K562 (cell line): Measurements from ENCODE around the gene RAD21L1. TPM values are rescaled to one million over a fixed set of nuclear protein-coding genes. Genes with fewer than 3 reads are reported as not detected.
A peak's percentile ranks its signal among the peaks of the same experiment; 100 is the strongest.

Experiments used
- ATAC-seq: fragments of 200-7000 bp; cut with Tn5 transposase; 3 replicates; pipeline ENCODE4 v1.9.1; 2020; ENCODE audit warnings: moderate library complexity
- BruUV-seq: library from RNA; stranded (reverse); fragments of 400-500 nt; replicated peaks from 2 replicates; lab custom pipeline; 2021; lab: Mats Ljungman, UMichigan
- CTCF ChIA-PET: fragments of 300-600 bp; formaldehyde crosslinking; extraction: SDS; loops from one replicate; lab custom pipeline; 2021; ENCODE audit warnings: low intra/inter-chr PET ratio; lab: Yijun Ruan, JAX
- POLR2A ChIA-PET: fragments of 300-600, 350-650 bp; sonication (Branson Sonifier 250); formaldehyde crosslinking; extraction: SDS; loops from one replicate; lab custom pipeline; 2021; ENCODE audit warnings: antibody characterized with exemption, inconsistent platforms; lab: Yijun Ruan, JAX
- DNase-seq, 4 experiments: peaks; one replicate each; pipeline versions ENCODE4 v3.0.0 to v3.0.0-alpha.2; 2011 to 2018; ENCODE audit warnings: low spot score in 3 of 4, mixed read lengths in 3 of 4; ENCODE audit errors: extremely low read depth in 1 of 4
- FAIRE-seq: peaks from 2 replicates; lab custom pipeline; 2011; peaks lifted over from hg19 to GRCh38; lab: Jason Lieb, UNC
- H2AFZ ChIP-seq: 2 replicates; pipeline ENCODE4 v1.6.0; 2011; ENCODE audit warnings: low read depth, low read length, control low read depth, inconsistent platforms
- H3K27ac ChIP-seq: fragments of 200-600 bp; 3 replicates; pipeline ENCODE4 v1.8.0; 2011; ENCODE audit warnings: low read depth, mild to moderate bottlenecking, control low read depth, inconsistent platforms, low read length, moderate library complexity, mixed read lengths; ENCODE audit errors: extremely low read depth
- H3K27me3 ChIP-seq, 2 experiments: fragments of 300-600 bp in 1 of 2; 2 replicates in 1 of 2; 3 replicates in 1 of 2; pipeline versions ENCODE4 v1.6.0 to v1.8.0; 2011; ENCODE audit warnings: inconsistent platforms in 2 of 2, low read length in 2 of 2, mild to moderate bottlenecking in 1 of 2, mixed read lengths in 1 of 2, moderate library complexity in 1 of 2; ENCODE audit not compliant: control insufficient read depth in 2 of 2, insufficient read depth in 2 of 2
- H3K36me3 ChIP-seq: fragments of 300-600 bp; 3 replicates; pipeline ENCODE4 v1.8.0; 2011; ENCODE audit warnings: mild to moderate bottlenecking, low read length, inconsistent platforms; ENCODE audit not compliant: control insufficient read depth, insufficient read depth
- H3K4me1 ChIP-seq, 2 experiments: fragments of 200-600 bp in 1 of 2; replicated peaks in 1 of 2; 2 replicates in 1 of 2; 3 replicates in 1 of 2; pipeline versions ENCODE4 v1.5.1 to v1.8.0; 2011; ENCODE audit warnings: inconsistent platforms in 2 of 2, low read length in 2 of 2, mild to moderate bottlenecking in 1 of 2, mixed read lengths in 1 of 2, moderate library complexity in 1 of 2; ENCODE audit not compliant: control insufficient read depth in 2 of 2, insufficient read depth in 2 of 2
- H3K4me2 ChIP-seq: 2 replicates; pipeline ENCODE4 v1.6.1; 2011; ENCODE audit warnings: low read length, control low read depth, inconsistent platforms, mixed read lengths; ENCODE audit not compliant: insufficient read depth
- H3K4me3 ChIP-seq: fragments of 200-600 bp; sonication (generic), shearing (Covaris generic); 2 replicates; pipeline ENCODE4 v1.5.1; 2016; ENCODE audit warnings: control low read depth, inconsistent platforms
- H3K79me2 ChIP-seq: fragments of 200-600 bp; 3 replicates; pipeline ENCODE4 v1.8.0; 2011; ENCODE audit warnings: low read length, inconsistent platforms; ENCODE audit not compliant: control insufficient read depth, insufficient read depth
- H3K9ac ChIP-seq, 2 experiments: 2 replicates each; pipeline versions ENCODE4 v1.6.0 to v1.6.1; 2011; ENCODE audit warnings: low read depth in 2 of 2, low read length in 2 of 2, control low read depth in 1 of 2, inconsistent platforms in 1 of 2, mild to moderate bottlenecking in 1 of 2, mixed read lengths in 1 of 2; ENCODE audit not compliant: insufficient read depth in 1 of 2
- H3K9me1 ChIP-seq: one replicate; pipeline ENCODE4 v1.6.0; 2011; ENCODE audit warnings: inconsistent platforms, mild to moderate bottlenecking, low read length, moderate library complexity; ENCODE audit not compliant: control insufficient read depth, insufficient read depth
- H3K9me3 ChIP-seq: replicated peaks from 2 replicates; pipeline ENCODE4 v1.5.1; 2011; ENCODE audit warnings: low read depth, low read length, inconsistent platforms; ENCODE audit not compliant: control insufficient read depth, insufficient read depth
- H4K20me1 ChIP-seq: replicated peaks from 2 replicates; pipeline ENCODE4 v1.6.1; 2011; ENCODE audit warnings: low read length, inconsistent platforms, mixed read lengths; ENCODE audit not compliant: control insufficient read depth, insufficient read depth
- ESRRA ChIP-seq: fragments of 450-650 bp; IDR thresholded peaks from 2 replicates; pipeline ENCODE4 v1.6.1; 2014; ENCODE audit warnings: low read depth, mild to moderate bottlenecking, moderate library complexity, borderline replicate concordance
- NCOR1 ChIP-seq: fragments of 450-650 bp; IDR thresholded peaks from 2 replicates; pipeline ENCODE4 v1.6.1; 2016; ENCODE audit warnings: mild to moderate bottlenecking, moderate library complexity
- SIRT6 ChIP-seq: IDR thresholded peaks from one replicate; pipeline ENCODE4 v1.6.1; 2012; ENCODE audit warnings: low read depth, mild to moderate bottlenecking, control low read depth, inconsistent platforms, low read length, moderate library complexity
- TFE3 ChIP-seq: fragments of 450-650 bp; formaldehyde crosslinking; IDR thresholded peaks from 2 replicates; pipeline ENCODE4 v1.4.0; 2020; ENCODE audit warnings: mild to moderate bottlenecking, mixed read lengths
- ZNF398 ChIP-seq: fragments of 250-450 bp; sonication (Bioruptor Pico); IDR thresholded peaks from 2 replicates; pipeline ENCODE4 v1.8.0; 2021; ENCODE audit warnings: moderate library complexity, mild to moderate bottlenecking, inconsistent platforms
- ZNF445 ChIP-seq: fragments of 250-450 bp; sonication (Bioruptor Pico); IDR thresholded peaks from 2 replicates; pipeline ENCODE4 v1.4.0; 2020; ENCODE audit warnings: low read depth, mild to moderate bottlenecking, moderate library complexity
- WGBS: fragments of 100-300 bp; shearing (Covaris generic); methylation state at CpG from one replicate; pipeline ENCODE4 v1.1.6; 2016; ENCODE audit warnings: low coverage, mixed read lengths; ENCODE audit not compliant: insufficient coverage; ENCODE audit errors: missing lambda C conversion rate; 5-methylcytosine and 5-hydroxymethylcytosine counted together
- in situ Hi-C: fragments of 300-500 bp; cut with MboI; formaldehyde crosslinking; loops from 4 replicates; pipeline ENCODE4 v1.15.0; 2018; ENCODE audit warnings: inconsistent platforms, mixed read lengths
- intact Hi-C: fragments of 100-400 bp; cut with micrococcal nuclease; formaldehyde crosslinking; loops from 2 replicates; pipeline ENCODE4 v1.14.2; 2022
- polyA plus RNA-seq, 8 experiments: library from polyadenylated mRNA; depleted of rRNA in 4 of 8; stranded (reverse) in 5 of 8; unstranded in 3 of 8; fragments of >200 nt; fragmentation: Nextera tagmentation in 2 of 8; fragmentation: Illumina TruSeq in 1 of 8; extraction: Ambion mirVana in 2 of 8; extraction: Trizol in 1 of 8; gene quantifications; 2 replicates each; pipeline versions ENCODE4 v1.2.1 to v1.2.3, GENCODE V29; 2011 to 2014; ENCODE audit warnings: inconsistent platforms in 1 of 8, missing spikeins in 1 of 8
- total RNA-seq, 7 experiments: library from RNA; depleted of rRNA in 6 of 7; stranded (reverse); fragments of >200 nt in 6 of 7; fragmentation: Illumina TruSeq in 2 of 7; extraction: Trizol in 2 of 7; gene quantifications; 2 replicates each; pipeline versions ENCODE4 v1.2.1 to v1.2.3, GENCODE V29; 2011 to 2021; ENCODE audit warnings: low replicate concordance in 1 of 7
- TF ChIP-seq, protein P1 (sequence below): sonication (generic); formaldehyde crosslinking; IDR thresholded peaks from 2 replicates; pipeline ENCODE4 v1.8.0; 2022; ENCODE audit warnings: mild to moderate bottlenecking, missing genetic modification reagents

The RAD21L1 gene
- total and polyA plus RNA-seq, 9 of the 15 experiments (the other 6 are each of a cell fraction or from before 2014, with no cell fraction given) = 0.17 to 1.7 (median 0.45) TPM; not detected in 1

- TF ChIP-seq TFE3 (no peak), ZNF445 (CRISPR knock-in tag) (no peak), NCOR1 (no peak)
- TF ChIP-seq, protein P1, sequence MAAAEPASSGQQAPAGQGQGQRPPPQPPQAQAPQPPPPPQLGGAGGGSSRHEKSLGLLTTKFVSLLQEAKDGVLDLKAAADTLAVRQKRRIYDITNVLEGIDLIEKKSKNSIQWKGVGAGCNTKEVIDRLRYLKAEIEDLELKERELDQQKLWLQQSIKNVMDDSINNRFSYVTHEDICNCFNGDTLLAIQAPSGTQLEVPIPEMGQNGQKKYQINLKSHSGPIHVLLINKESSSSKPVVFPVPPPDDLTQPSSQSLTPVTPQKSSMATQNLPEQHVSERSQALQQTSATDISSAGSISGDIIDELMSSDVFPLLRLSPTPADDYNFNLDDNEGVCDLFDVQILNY (CRISPR knock-in tag) = no peak
These were observed 54.6 kb downstream of the RAD21L1 start (continued) for GRCh38 chr20:1280195-1281102.

DNA sequence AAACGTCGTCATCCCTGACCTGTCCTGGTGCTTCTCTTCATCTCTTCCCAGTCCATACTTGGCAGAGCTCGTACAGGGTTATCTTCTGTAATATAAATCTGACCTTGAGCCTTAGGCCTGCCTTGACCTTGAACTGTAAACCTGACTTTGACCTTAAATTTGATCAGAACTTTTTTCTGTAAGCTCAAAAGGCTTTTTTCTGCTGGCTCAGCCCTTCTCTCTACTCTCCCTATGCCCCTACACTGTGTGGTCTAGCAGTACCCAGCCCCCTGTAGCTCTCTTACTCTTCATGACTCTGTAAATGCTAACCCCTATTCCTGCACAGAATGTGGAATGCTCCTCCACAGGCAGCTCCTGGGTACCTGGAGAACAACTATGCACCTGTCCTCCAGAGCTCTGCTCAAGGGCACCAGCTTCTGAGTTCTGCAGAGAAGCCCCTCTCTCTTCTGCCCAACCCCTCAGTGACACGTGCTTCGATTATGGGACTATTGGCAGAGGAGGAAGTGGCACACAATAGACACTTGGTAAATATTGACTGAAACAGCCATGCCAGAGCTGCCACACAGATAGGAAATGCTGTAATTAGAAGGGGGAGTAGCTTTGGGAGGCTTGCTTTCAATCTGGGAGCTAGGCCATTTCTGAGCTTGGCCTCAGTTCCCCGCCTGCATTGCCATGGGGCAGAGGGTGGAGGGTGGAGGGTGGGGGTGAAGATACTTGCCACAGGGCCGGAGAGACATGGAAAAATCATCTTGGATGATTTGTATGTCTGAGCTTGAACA lies 55.6 kb downstream of the RAD21L1 start:
- no peak overlapping the region for H3K9ac ChIP-seq
- CTCF ChIA-PET = no interaction called here
- H3K9me3 ChIP-seq = no peaks in the 10 kb centered on the region
- H3K4me3 ChIP-seq = no peak overlapping the region
- no peaks in the 10 kb centered on the region; a peak in 1 of 5 replicates for H3K27me3 ChIP-seq
- BruUV-seq = no TSS peak
- H4K20me1 ChIP-seq = 0 out of 2 replicates have a peak, but pooled peaks cover 3% of the 10 kb centered on the region
- 61% methylated on average over 7 of the region's 7 CpGs for WGBS
- TF ChIP-seq ZNF398 (CRISPR knock-in tag) (no peak), SIRT6 (no peak), ESRRA (peak; percentile 47; the same call in 1 of the 2 replicates)
- H2AFZ ChIP-seq = no peak overlapping the region
- in situ Hi-C loops (no loop called here), intact Hi-C loops (no loop called here)
- FAIRE-seq (no peak), DNase-seq (no peak), ATAC-seq (no peak)
- H3K27ac ChIP-seq = no peak overlapping the region
- peaks cover 7 to 15% of the 10 kb centered on the region in 2 experiments; a peak in 3 of 5 replicates for H3K4me1 ChIP-seq
- H3K9me1 ChIP-seq = no peaks in the 10 kb centered on the region
- peaks cover 3% of the 10 kb centered on the region; the same call in 1 of the 3 replicates for H3K79me2 ChIP-seq
- no peak overlapping the region for H3K4me2 ChIP-seq
- POLR2A ChIA-PET = interaction anchor here (1.2 kb wide), 1 partner anchor 27 kb away, joined by 4 read pairs; no protein-coding TSS in a partner anchor
- H3K36me3 ChIP-seq = no peaks in the 10 kb centered on the region; the same call in 2 of the 3 replicates
